ENCODE data around the gene GBP2. TPM values are rescaled to one million over a fixed set of nuclear protein-coding genes. Genes with fewer than 3 reads are reported as not detected.

GBP2 gene
- total and polyA plus RNA-seq, 9 of the 15 experiments (the other 6 are each of a cell fraction or from before 2014, with no cell fraction given), result 0.45 to 2.2 (median 0.69) TPM

- Histone ChIP-seq H3K4me2 (ENCODE audit: insufficient read depth, low read length) (no peak overlapping the region), H3K4me1 (replicated peaks in 1 of 2; ENCODE audit: control insufficient read depth in 2 of 2, insufficient read depth in 2 of 2, low read length in 2 of 2) (no peaks in the 10 kb centered on the region), H3K27ac (ENCODE audit: extremely low read depth, low read depth, low read length) (no peak overlapping the region), H4K20me1 (replicated peaks; ENCODE audit: control insufficient read depth, insufficient read depth, low read length) (no peaks in the 10 kb centered on the region), H3K79me2 (ENCODE audit: control insufficient read depth, insufficient read depth, low read length) (no peaks in the 10 kb centered on the region), H3K36me3 (ENCODE audit: control insufficient read depth, insufficient read depth, low read length) (no peaks in the 10 kb centered on the region), H3K4me3 (no peak overlapping the region), H3K9me3 (replicated peaks; ENCODE audit: control insufficient read depth, insufficient read depth, low read depth, low read length) (no peaks in the 10 kb centered on the region), H3K9ac (ENCODE audit: insufficient read depth in 1 of 2, low read depth in 2 of 2, low read length in 2 of 2) (no peak overlapping the region), H3K27me3 (ENCODE audit: control insufficient read depth in 2 of 2, insufficient read depth in 2 of 2, low read length in 2 of 2) (no peaks in the 10 kb centered on the region), H3K9me1 (ENCODE audit: control insufficient read depth, insufficient read depth, low read length) (no peaks in the 10 kb centered on the region), H2AFZ (ENCODE audit: low read depth, low read length) (no peak overlapping the region)
- ATAC-seq (no peak), DNase-seq (ENCODE audit: extremely low read depth in 1 of 4, low spot score in 3 of 4) (no peak), FAIRE-seq (peak; percentile 46)
- no TSS peak for BruUV-seq (replicated peaks)
- intact Hi-C loops (cut with micrococcal nuclease) (no loop called here), in situ Hi-C loops (cut with MboI) (loop anchor here (25.0 kb wide), 1 partner anchor 874 kb away; the partner anchor contains the start of gene ZNF326)
- ChIA-PET CTCF (ENCODE audit: low intra/inter-chr PET ratio) (no interaction called here), POLR2A (no interaction called here)
- 3% methylated on average over 5 of the region's 5 CpGs for WGBS (ENCODE audit: insufficient coverage, low coverage, missing lambda C conversion rate)
- TF ChIP-seq XRCC4 (IDR thresholded peaks at IDR 0.05; ENCODE audit: extremely low read depth, insufficient read depth, insufficient read length), result no peak
- TF ChIP-seq MAFG (tag; conservative IDR thresholded peaks at IDR 0.05), result peak; percentile 48
- no peak for TF ChIP-seq ZBTB40 (IDR thresholded peaks at IDR 0.05)
- TF ChIP-seq ZBTB40 (CRISPR knock-in tag; IDR thresholded peaks at IDR 0.05), result no peak
- TF ChIP-seq ZHX1 (conservative IDR thresholded peaks at IDR 0.05; ENCODE audit: low read length), result no peak
- 0 out of 2 replicates have a peak, but pooled peaks have one; percentile 5 for TF ChIP-seq ZNF316 (IDR thresholded peaks at IDR 0.05)
- TF ChIP-seq ZNF175 (CRISPR knock-in tag; IDR thresholded peaks at IDR 0.05; ENCODE audit: low read depth), result no peak
- no peak for TF ChIP-seq SUPT5H (IDR thresholded peaks at IDR 0.05)
- no peak for TF ChIP-seq NR4A1 (CRISPR knock-in tag; IDR thresholded peaks at IDR 0.05)
- TF ChIP-seq NR4A1 (tag; IDR thresholded peaks at IDR 0.05), result no peak
Measured at GRCh38 chr1:89112871-89113613, 12.9 kb downstream of the GBP2 start.

Data from K562 (cell line).